ENCODE results near the gene SDHB. TPM values are rescaled to one million over a fixed set of nuclear protein-coding genes. Genes with fewer than 3 reads are reported as not detected.

The SDHB gene
- total RNA-seq, 1 donor from 2014 or later = 72.7 TPM

DNA sequence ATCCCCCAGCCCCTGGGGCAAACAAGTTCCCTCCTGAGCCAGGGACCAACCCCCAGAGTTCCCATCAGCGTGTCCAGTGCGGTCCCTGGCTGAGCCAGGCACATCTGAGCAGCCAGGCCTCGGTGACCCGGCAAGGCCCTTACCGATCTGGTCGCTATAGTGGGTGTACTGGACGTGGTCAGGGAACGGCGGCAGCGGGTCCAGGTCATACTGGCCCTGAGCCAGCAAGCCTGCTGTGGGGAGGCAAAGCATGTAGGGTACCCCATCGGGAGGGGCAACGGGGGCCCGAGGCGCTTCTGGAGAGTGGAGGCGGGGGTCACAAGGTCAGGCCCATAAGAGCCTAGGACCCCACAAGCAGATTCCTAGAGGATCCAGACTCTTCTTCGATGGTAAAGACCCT, 76.9 kb downstream of the SDHB start:
- no peak for TF ChIP-seq CTCF (conservative IDR thresholded peaks at IDR 0.05)
- Mint-ChIP-seq H3K27ac (no peak overlapping the region), H3K4me1 (ENCODE audit: unreplicated experiment) (peaks cover 37% of the 10 kb centered on the region), H3K9me3 (no peaks in the 10 kb centered on the region), H3K36me3 (no peaks in the 10 kb centered on the region), H3K4me3 (no peak overlapping the region), H3K27me3 (peaks cover 5% of the 10 kb centered on the region)
- DNase-seq (ENCODE audit: extremely low spot score, unreplicated experiment) = no peak

GRCh38 chr1:16975838-16976237, 78.0 kb downstream of the SDHB start:
- H3K9me3 Mint-ChIP-seq = no peaks in the 10 kb centered on the region
- H3K27ac Mint-ChIP-seq = peak overlapping the region; percentile 30
- no peak for TF ChIP-seq CTCF (conservative IDR thresholded peaks at IDR 0.05)
- no peaks in the 10 kb centered on the region for H3K36me3 Mint-ChIP-seq
- H3K27me3 Mint-ChIP-seq = peaks cover 1% of the 10 kb centered on the region
- H3K4me1 Mint-ChIP-seq (ENCODE audit: unreplicated experiment) = peaks cover 28% of the 10 kb centered on the region
- peak overlapping the region; percentile 57 for H3K4me3 Mint-ChIP-seq
- DNase-seq (ENCODE audit: extremely low spot score, unreplicated experiment) = no peak

DNA sequence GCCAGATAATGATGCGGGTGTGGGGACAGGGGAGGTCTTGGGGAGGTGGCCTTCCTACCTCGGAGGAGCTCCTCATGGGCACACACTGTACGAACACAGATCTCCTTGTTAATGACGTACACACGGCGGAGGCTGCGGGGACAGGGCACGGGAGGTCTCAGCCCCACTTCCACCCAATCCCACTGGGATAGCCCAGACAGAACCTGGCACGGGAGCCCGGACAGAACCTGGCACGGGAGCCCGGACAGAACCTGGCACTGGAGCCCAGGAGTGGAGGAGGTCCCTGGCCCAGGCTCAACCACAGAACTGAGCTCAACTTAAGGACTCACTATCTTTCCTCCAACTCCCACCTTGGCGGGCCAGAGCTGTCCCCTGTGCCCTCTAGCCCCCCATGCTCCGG, 78.6 kb downstream of the SDHB start:
- Mint-ChIP-seq H3K9me3 (no peaks in the 10 kb centered on the region), H3K4me3 (no peak overlapping the region), H3K4me1 (ENCODE audit: unreplicated experiment) (peaks cover 26% of the 10 kb centered on the region), H3K36me3 (no peaks in the 10 kb centered on the region), H3K27me3 (no peaks in the 10 kb centered on the region), H3K27ac (no peak overlapping the region)
- no peak for DNase-seq (ENCODE audit: extremely low spot score, unreplicated experiment)
- TF ChIP-seq CTCF (conservative IDR thresholded peaks at IDR 0.05) = no peak

DNA sequence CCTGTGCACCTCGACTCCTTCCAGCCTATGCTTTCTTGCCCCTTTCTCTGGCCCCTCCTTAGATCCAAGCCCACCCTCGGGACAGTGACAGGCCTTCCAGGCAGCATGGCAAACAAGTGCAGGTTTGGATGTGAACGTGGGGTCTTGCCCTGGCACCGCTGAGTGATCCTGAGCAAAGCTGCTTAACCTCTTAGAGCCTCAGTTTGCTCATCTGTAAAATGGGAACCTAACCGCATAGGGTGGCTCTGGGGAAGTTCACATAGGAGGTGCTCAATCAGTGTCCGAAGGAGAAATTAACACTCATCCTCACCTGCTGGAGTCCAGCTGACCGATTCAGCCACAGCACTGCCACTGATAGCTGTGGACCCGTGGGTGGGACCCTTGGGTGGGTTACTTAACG, 80.6 kb downstream of the SDHB start:
- Mint-ChIP-seq H3K9me3 (no peaks in the 10 kb centered on the region), H3K4me1 (ENCODE audit: unreplicated experiment) (peaks cover 26% of the 10 kb centered on the region), H3K27me3 (no peaks in the 10 kb centered on the region), H3K4me3 (no peak overlapping the region), H3K27ac (no peak overlapping the region), H3K36me3 (no peaks in the 10 kb centered on the region)
- no peak for DNase-seq (ENCODE audit: extremely low spot score, unreplicated experiment)
- TF ChIP-seq CTCF (conservative IDR thresholded peaks at IDR 0.05) = no peak

DNA sequence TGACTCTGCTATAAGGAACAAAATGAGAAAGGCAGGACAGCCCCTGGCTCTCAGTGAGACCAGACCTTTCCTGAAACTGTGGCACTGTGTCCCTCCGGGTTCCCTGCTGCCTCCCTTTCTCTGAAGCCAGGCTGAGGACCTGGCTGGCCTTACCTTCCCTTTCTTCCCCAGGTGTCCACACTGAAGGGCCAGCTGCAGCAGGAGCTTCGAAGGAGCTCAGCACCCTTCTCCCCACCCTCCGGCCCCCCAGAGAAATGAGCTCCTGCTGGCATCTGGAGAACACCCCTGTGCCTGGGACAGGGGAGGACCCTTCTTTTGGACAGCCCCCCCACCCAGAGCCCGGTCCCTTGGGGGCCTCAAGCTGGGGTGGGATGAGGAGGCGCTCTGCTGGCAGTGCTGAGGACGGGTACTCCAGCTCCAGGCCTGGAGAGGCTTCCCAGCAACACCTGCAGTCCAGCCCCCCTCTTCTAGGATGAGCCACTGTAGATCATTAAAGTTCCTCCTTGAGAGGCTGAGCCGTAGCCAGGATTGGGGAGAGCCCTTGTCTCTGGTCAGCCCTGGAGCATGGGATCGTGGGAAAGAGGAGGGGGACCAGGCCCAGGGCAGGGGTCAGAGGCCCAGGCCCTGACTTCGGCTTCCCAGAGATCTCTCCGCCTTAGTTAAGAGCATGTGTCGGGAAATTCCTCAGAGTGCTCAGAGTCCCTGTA, 81.5 kb downstream of the SDHB start:
- no peak for DNase-seq (ENCODE audit: extremely low spot score, unreplicated experiment)
- H3K4me3 Mint-ChIP-seq = no peak overlapping the region
- H3K27me3 Mint-ChIP-seq = no peaks in the 10 kb centered on the region
- H3K9me3 Mint-ChIP-seq = no peaks in the 10 kb centered on the region
- TF ChIP-seq CTCF (conservative IDR thresholded peaks at IDR 0.05) = no peak
- peak overlapping the region; percentile 43 for H3K27ac Mint-ChIP-seq
- H3K36me3 Mint-ChIP-seq = no peaks in the 10 kb centered on the region
- H3K4me1 Mint-ChIP-seq (ENCODE audit: unreplicated experiment) = peaks cover 21% of the 10 kb centered on the region
